ENCODE results near the gene OR51B2.

Gene OR51B2

GRCh38 chr11:5293028-5293427 is 31.1 kb downstream of the OR51B2 start:
- H3K4me3 ChIP-seq (ENCODE audit: low read depth, low read length): no peak overlapping the region
- no peak for TF ChIP-seq CTCF (IDR thresholded peaks at IDR 0.05; ENCODE audit: borderline replicate concordance, insufficient read depth, low read depth, low read length)

GRCh38 chr11:5291207-5291838 is 32.8 kb downstream of the OR51B2 start:
- no peak overlapping the region for H3K4me3 ChIP-seq (ENCODE audit: low read depth, low read length)
- TF ChIP-seq CTCF (IDR thresholded peaks at IDR 0.05; ENCODE audit: borderline replicate concordance, insufficient read depth, low read depth, low read length): peak; percentile 62

- TF ChIP-seq CTCF (IDR thresholded peaks at IDR 0.05; ENCODE audit: borderline replicate concordance, insufficient read depth, low read depth, low read length): no peak
- no peak overlapping the region for H3K4me3 ChIP-seq (ENCODE audit: low read depth, low read length)
Measured at GRCh38 chr11:5290106-5290505, 34.0 kb downstream of the OR51B2 start.

- TF ChIP-seq CTCF (IDR thresholded peaks at IDR 0.05; ENCODE audit: borderline replicate concordance, insufficient read depth, low read depth, low read length): no peak
- no peak overlapping the region for H3K4me3 ChIP-seq (ENCODE audit: low read depth, low read length)
Measured at GRCh38 chr11:5289696-5290095, 34.4 kb downstream of the OR51B2 start.

GRCh38 chr11:5288906-5289550 is 35.1 kb downstream of the OR51B2 start:
- TF ChIP-seq CTCF (IDR thresholded peaks at IDR 0.05; ENCODE audit: borderline replicate concordance, insufficient read depth, low read depth, low read length): no peak
- H3K4me3 ChIP-seq (ENCODE audit: low read depth, low read length): no peak overlapping the region

- no peak overlapping the region for H3K4me3 ChIP-seq (ENCODE audit: low read depth, low read length)
Measured at GRCh38 chr11:5288108-5288905, 35.8 kb downstream of the OR51B2 start.

More at GRCh38 chr11:5288108-5288905, 35.8 kb downstream of the OR51B2 start:
- no peak for TF ChIP-seq CTCF (IDR thresholded peaks at IDR 0.05; ENCODE audit: borderline replicate concordance, insufficient read depth, low read depth, low read length)
